HG02798 (cell line): ENCODE measurements around the gene SPRTN.
A peak's percentile ranks its signal among the peaks of the same experiment; 100 is the strongest.

Source experiments
- ATAC-seq: cut with Tn5 transposase; IDR thresholded peaks from one replicate; pipeline ENCODE4 v1.9.1; 2021; ENCODE audit warnings: mild to moderate bottlenecking; ENCODE audit not compliant: unreplicated experiment, poor library complexity

SPRTN gene

DNA sequence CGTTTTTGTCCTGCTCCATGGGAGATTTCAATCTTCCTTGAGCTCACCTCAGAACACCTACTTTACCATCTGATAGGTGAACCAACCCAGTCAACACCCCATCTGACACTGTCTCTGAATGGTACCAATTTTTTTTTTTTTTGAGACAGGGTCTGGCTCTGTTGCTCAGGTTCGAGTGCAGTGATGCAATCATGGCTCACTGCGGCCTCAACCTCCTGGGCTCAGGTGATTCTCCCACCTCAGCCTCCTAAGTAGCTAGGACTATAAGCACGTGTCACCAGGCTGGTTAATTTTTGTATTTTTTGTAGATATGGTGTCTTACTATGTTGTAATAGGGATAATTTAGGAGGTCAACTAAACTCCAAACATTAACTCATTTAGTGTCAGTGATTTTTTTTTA is 36.3 kb downstream of the SPRTN start:
- no peak for ATAC-seq

DNA sequence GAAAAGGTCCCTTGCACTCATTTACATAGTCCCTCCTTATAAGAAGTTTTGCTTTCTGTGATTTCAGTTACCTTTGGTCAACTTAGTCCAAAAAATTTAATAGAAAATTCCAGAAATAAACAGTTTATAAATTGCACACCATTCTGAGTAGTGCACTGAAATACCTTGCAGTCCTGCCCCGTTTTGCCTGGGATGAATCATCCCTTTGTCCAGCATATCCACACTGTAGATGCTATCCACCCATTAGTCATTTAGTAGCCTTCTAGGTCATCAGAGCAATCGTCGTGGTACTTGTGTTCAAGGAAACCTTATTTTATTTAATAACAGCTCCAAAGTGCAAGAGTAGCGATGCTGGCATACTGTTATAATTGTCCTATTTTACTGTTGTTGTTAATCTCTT is 38.0 kb downstream of the SPRTN start:
- ATAC-seq: no peak

DNA sequence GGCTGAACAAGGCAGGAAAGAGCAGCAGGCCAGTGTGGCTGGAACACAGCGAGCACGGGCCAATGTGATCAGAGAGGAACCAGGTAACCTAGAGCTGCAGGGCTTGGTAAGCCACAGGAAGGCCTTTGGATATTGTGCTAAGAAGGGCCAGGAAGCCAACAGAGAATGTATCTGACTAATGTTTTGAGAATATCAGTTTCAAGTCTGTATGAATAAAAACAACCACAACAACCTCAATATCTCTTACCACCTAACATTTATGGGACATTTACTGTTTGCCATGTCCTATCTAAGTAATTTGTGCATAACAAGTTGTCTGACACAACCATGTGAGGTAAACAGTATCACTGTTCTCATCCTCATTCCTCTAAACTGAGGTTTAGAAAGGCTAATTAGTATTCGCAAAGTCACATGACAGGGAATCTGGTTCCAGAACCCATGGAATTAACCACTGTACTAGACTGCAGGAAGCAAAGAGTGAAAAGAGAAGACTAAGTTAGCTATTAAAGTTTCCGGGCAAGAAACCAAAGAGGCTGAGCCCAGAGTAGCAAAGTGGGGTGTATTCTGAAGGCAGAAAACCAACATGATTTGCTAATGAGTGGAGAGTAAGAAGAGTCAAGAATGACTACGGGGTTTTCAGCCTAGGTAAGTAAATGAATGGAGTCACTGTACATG is 38.9 kb downstream of the SPRTN start:
- ATAC-seq: peak; percentile 79

DNA sequence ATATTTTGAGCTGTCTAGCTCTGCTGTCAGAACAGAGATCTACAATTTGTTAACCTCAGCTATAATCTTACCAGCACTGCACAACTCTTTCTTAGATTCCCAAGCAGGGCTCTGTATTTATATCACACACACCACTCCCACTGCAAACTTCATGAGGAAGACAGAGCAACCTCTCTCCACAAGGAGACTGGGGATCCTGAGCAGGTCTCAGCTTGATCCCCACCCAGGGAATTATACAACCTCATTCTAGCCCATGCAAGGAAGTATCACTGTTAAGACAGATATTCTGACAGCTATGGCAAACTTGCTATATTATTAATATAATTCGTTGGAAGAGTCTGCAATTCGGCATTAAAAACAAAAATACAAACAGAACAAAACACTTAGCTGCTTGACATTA is 43.6 kb downstream of the SPRTN start:
- no peak for ATAC-seq

DNA sequence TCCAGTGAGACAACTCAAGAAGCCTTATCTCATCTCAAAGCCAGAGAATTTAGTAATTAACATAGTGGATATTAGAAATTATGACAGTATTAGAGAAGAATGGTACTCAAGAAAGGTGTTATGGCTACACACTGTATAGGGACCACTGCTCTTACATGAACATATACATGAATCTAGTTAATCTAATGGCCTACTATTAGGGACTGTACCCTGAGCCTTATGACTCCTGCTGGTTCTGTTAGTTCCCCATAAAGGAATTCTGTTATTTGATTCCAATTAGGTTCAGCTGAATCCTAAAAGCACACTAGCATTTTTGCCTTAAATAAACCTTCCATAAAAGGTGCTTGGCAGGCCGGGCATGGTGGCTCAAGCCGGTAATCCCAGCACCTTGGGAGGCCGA is 44.3 kb downstream of the SPRTN start:
- ATAC-seq: no peak

DNA sequence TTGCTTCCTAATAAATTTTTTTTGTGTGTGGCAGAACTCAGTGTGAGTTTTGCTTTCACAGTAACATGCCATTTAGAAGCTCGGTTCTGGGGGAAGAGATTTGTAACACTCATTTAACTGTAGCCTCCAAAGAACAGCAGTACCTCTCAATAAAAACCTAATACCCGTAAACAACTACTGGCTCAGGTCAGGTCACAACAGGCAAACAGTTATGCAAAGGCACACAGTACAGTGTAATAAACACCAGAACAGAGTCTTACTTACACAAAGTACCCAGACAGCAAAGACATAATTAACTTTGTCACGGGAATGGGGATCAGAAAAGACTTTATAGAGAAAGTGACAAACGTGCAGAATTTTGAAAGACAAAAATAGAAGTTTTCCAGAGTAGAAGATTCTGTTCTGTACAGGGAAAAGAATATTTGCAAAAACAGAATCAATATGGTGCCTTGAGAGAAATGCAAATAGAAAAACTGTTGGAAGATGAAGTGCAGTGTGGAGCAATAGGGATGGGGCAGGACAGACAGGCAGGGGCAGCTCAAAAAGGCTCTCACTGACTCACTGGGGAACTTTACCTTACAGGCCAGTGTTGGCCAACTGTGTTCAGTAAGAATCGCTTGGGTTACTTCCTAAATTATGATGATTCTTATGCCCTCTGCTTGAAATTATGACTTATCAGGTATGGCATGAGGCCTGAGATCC is 45.2 kb downstream of the SPRTN start:
- ATAC-seq: no peak

DNA sequence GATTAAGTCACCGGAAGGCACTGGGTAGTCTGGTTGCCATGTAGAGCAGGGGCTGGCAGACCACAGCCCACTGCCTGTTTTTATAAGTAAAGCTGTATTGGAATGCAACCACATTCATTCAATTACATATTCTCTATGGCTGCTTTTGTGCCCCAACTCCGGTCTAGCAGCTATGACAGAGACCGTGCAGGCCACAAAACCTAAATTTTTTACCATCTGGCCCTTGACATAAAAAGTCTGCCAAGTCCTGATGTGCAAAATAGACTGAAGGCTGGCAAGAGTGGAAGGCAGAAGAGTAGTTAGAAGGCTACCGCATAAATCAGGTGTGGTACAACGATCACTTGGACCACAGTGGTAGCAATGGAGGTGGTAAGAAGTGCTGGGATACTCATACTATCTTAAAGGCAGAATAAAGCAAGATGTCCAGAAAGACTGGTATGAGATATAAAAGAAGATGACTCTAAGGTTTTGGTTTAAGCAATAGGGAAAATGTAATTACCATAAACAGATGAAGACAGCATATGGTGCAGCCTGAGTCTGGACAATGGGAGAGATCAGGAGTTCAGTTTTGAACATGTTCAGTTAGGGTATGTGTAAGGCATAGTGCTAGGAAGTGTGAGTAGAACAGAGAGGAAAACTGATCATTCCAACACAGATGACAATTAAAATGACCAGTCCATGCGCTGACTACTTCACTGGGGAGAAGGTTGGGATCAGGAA is 46.8 kb downstream of the SPRTN start:
- ATAC-seq: no peak

DNA sequence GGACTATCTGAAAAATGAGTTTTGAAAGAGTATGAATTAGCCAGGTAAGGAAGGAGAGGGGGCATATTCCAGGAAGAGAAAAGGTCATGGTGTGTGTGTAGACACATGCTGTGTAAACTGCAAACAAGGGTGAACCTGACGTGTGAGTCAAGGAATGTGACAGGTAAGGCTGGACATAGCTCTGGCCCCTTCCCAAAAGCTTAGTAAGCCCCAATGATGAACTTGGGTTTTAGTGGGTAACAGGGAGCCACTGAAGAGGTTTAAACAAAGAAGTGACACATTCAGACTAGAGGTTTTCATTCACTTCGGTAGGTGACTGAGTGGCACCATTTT is 47.3 kb downstream of the SPRTN start:
- ATAC-seq: no peak

DNA sequence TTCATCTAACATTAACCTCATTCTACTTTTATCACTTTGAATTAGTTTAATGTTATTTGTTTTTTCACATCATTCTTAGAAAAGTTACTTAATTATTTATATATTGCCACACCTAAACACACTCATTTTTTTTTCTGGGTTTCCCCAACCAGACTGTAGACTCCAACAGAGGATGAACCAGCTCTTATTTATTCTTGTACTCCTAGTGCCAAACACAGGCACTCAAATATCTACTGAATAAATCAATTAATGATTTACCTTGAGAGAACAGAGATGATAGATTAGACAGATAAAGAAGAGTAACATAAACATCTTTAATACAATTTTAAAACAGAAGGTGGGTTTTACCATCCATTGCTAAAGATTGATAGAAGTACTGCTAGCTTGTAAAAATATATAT is 48.4 kb downstream of the SPRTN start:
- no peak for ATAC-seq

DNA sequence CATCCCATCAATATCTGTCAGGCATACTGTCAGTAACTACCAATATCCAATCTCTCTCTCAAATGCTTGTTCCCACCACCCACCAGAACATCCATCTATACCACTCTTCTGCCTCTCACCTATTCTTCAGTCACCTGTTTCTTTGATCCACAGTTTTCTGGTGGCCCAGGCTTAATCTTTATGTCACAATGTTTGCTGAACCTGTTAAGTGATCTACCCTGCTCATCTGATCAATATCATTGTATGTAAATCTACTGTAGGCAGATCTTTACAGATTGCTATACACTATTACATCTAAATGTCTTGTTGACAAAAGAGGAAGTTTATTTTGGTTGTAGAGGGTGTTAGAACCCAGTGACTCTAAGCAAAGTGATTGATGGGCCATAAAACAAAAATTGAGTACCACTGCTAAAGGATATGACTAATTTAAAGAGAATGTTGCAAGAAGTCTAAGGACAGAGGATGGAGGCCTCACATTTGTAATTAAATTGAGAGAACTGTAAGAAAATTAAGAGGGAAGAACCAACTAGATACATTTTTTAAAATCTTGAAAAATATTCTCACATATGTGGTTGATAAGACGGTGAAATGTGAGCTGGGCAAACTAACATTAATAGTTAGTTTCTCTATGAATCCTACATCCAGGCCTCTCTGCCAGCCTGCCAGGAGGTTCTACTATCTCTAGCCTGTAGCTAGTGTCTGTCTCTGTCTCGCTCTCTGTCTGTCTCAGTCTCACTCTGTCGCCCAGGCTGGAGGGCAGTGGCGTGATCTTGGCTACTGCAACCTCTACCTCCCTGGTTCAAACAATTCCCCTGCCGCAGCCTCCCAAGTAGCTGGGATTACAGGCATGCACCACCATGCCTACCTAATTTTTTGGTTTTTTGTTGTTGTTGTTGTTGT is 49.9 kb downstream of the SPRTN start:
- no peak for ATAC-seq

DNA sequence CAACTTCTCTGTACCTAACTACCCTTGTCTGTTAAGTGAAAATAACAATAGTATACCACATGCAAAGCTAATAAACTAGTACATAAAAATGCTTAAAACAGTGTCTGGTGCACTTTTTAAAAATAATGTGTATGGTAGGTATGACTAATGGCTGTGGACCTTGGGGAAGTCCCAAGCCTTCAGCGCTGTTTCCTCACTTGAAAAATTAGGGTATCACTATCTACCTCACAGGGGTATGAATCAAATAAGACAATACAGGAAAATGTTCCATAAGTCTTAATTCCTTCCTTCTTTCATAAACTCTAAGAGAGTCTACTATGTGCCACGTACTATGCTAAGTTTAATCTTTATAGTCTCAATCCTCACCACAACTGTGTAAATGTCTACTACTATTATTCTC is 52.0 kb downstream of the SPRTN start:
- no peak for ATAC-seq

DNA sequence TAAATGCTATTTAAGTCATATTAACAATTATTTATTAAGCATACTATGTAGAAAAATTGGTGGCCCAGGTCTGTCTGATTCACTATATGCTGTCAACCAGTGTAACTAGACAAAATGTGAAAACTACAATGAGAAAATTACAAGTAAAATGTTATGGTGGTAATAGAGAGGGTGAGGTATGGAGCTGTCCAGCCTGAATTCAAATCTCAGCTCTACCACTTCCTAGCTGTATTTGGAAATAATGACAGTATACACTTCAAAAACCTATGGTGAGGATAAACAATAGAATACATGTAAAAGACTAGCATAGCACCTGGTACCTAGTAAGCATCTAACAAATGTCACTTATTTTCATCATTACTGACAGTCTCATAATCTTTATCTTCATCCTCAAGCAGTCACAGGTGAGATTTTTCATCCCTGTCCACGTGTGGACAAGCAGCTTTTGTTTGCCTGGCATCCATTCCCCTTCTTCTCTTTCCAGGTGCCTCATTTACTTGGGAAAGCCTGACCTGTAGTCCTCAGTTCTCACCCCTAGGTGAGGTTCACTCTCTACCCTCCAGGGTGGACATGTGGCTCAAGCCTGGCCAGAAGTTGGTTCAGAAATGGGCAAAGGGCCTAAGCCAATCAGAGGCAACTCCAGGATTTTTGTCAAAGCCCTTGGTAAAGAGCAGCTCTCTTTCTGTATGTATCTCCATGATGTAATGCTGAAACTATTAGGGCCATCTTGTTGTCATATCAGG is 54.5 kb downstream of the SPRTN start:
- no peak for ATAC-seq

DNA sequence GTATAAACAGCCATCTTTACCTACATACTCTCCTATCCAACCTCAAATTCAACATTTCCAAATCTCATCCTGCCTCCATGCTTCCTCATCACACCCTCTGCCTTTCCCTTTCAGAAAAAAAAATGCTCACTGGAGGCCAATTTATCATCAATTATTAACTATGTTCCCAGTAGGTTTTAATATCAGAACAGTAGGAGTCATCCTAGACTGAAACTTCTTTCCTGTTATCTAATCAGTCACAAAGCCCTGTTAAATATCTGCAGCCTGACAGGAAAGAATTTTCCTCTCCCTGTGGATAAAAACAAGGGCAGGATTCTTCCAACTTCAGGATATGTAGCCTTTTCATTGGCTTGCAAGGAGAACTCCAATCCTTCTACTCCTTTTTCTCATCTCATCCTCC is 55.6 kb downstream of the SPRTN start:
- no peak for ATAC-seq

DNA sequence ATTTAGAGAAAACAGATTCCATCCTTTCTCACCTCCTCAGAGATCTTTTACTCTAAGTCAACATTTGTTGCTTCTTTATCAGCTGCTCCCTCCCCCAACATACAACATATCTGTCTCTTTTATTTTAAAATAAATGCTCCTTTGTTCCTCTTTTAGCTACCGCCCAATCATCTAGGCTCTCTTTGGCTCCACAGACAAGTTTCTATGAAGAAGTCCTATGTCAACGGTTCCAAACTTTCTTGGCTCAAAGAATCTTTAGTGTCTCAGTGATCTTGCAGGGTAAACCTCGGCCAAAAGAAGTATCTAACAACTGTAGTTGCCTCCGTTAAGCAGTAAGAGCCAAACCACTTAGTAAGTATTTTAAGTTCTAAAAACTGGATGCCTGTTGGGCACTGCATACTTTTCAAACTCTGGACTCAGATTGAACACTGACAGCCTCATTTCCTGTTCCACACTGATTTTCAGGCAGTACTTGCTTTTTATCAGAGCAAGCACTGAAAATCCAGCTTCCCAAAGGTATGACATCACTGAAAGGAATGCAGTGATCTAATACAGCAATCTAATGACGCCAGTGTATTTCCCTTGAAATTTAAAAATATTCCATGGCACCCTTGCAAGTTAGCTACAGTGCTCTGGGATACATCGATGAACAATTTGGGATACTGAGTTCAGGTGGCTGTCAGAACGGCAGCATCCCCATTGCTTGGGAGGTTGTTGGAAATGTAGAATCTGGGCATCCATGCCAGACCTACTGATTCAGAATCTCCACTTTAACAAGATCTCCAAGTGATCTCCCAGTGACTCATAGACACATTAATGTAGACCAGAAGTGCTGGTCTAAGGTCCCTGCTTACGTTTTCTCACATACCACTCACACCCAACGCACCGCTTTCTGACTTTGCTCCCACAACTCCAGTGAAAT is 57.2 kb downstream of the SPRTN start:
- no peak for ATAC-seq

DNA sequence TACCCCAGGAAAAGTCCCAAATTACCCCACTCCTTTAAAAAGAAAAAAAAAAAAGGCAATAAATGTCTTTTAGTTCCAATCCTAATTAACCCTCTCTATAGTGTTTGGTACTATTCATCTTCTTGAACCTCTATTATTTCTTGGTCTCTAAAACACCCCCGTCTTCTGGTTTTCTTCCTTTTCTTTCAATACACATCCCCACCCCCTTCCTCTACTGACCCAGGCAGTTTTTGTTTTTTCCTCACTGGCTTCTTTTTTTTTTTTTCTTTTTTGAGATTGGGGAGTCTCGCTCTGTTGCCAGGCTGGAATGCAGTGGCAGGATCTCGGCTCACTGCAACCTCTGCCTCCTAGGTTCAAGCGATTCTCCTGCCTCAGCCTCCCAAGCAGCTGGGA is 57.9 kb downstream of the SPRTN start:
- no peak for ATAC-seq

DNA sequence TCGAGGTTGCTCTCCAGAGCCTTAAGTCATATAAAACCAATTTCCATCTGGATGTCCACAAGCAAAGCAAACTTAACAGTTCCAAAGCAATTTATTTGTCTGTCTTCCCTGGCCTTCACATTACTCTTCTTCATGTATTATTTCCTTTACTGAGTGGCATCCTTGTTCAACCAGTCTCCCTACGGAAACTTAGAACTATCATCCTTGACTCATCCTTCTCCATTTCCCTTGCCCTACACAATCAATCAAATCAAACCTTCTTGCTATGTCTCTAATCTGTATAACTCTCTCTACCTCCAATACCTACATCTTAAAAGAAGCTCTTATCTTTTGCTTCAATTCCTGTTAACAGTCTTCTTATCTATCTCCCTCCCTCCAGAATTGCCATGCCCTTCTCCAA is 58.5 kb downstream of the SPRTN start:
- ATAC-seq: no peak

DNA sequence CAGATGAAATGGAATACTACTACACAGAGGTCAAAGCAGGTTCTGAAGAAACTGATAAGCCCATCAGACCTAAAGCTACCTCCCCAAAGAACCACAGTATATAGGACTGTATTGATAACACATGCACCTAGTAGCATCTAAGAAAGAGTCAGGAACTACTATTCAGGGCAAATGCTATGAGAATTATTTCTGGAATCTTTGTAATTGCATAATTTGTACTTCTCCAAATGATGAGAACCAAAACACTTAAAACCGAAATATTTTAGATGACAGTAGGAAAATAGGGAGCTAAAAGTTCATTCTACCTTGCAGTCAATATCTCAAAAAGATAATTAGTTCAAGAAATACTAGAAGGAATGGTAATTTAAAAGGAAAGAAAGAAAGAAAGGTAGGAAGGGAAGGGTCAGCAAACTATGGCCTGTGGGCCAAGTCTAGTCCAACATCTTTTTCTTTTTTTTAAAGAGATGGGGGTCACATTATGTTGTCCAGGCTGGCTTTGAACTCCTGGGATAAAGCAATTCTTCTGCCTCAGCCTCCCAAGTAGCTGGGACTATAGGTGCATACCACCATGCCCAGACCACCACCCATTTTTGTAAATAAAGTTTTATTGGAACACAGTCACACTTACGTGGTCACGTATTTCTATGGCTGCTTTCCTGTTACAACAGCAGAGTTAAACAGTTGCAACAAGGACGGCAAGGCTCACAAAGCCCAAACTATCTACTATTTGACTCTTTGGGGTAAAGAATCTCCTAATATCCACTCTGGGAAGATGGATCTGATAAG is 60.0 kb downstream of the SPRTN start:
- ATAC-seq: no peak

DNA sequence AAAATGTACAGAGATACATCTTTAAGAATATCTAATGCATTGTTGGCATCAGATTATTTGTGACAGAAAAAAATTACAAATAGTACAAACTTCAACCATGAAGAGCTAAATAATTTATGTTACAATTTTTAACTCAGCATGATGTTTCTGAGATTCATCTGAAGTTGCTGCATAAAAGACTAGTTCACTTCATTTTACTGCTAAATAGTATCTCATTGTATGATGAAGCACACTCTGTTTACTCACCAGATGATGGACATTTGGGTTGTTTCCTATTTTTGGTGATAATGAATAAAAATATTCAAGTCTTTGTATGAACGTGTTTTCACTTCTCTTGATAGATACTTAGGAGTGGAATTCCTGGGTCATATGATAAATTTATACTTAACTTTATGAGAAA is 63.4 kb downstream of the SPRTN start:
- ATAC-seq: no peak
